HG03159 (cell line): ENCODE results near the gene PCDHB9.
"Not testable (repeated sequence)": the region's sequence is repeated elsewhere in the genome, so short reads cannot be mapped to it uniquely, and the experiment has no call there.

Experiments
- ATAC-seq: cut with Tn5 transposase; IDR thresholded peaks from one replicate; pipeline ENCODE4 v1.9.1; 2021; ENCODE audit warnings: mild to moderate bottlenecking, moderate library complexity; ENCODE audit not compliant: unreplicated experiment

PCDHB9 gene

GRCh38 chr5:141184117-141184855 lies 2.7 kb upstream of the PCDHB9 start:
- not testable (repeated sequence) for ATAC-seq

- ATAC-seq = not testable (repeated sequence)
Measured at GRCh38 chr5:141188682-141189081, 1.7 kb downstream of the PCDHB9 start.

- ATAC-seq = not testable (repeated sequence)
Measured at GRCh38 chr5:141189131-141189530, 2.2 kb downstream of the PCDHB9 start.

DNA sequence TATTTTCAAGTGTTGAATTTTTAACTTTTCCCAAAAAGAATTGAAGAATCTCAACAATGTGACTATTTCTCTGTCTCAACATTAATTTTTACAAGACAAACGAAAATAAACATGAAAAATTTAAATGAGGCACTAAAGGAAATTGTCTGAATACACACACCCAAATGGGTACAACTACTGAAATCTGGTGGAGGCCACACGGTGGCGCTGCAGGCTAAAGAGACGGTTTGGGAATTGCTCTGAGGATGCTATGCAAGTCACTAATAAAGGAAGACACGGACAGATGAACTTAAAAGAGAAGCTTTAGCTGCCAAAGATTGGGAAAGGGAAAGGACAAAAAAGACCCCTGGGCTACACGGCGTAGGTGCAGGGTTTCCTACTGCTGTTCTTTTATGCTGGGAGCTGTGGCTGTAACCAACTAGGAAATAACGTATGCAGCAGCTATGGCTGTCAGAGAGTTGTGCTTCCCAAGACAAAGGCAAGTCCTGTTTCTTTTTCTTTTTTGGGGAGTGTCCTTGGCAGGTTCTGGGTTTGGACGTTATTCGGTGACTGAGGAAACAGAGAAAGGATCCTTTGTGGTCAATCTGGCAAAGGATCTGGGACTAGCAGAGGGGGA lies 5.3 kb downstream of the PCDHB9 start, which contains the start of gene PCDHB10:
PCDHB10 (plus strand) TSS at position 244 of the 616 bp plus-strand sequence; CDS start at position 444, 200 bp downstream.
- no peak for ATAC-seq

GRCh38 chr5:141194332-141194731 lies 7.4 kb downstream of the PCDHB9 start:
- not testable (repeated sequence) for ATAC-seq

DNA sequence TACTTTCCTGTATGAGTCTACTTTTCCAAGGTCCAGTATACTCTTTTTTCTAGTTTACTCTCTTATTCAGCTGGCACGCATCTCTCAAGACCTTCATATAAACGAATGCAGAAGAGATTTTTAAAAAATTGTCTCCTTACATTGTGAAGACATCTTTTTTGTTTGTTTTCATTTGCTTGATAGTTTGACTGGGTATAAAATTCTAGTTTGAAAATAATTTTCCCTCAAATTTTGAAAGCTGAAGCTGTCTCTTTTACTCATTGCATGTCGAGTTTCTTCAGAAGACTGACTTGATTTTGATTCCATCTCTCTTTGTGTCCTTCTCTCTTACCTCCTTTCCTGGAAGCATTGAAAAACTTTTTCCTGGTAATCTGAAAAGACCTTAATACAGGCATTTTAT lies 9.4 kb downstream of the PCDHB9 start:
- ATAC-seq = no peak

GRCh38 chr5:141199359-141200235 lies 12.6 kb downstream of the PCDHB9 start, which contains the start of gene PCDHB11:
Gene PCDHB11 (plus strand): TSS chr5:141199627. CDS start chr5:141199775, 148 bp downstream.
- no peak for ATAC-seq

DNA sequence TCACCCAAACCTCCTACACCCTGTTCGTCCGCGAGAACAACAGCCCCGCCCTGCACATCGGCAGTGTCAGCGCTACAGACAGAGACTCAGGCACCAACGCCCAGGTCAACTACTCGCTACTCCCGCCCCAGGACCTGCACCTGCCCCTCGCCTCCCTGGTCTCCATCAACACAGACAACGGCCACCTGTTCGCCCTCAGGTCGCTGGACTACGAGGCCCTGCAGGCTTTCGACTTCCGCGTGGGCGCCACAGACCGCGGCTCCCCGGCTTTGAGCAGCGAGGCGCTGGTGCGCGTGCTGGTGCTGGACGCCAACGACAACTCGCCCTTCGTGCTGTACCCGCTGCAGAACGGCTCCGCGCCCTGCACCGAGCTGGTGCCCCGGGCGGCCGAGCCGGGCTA lies 14.2 kb downstream of the PCDHB9 start:
- ATAC-seq = not testable (repeated sequence)

GRCh38 chr5:141201646-141202045 lies 14.7 kb downstream of the PCDHB9 start:
- ATAC-seq = not testable (repeated sequence)

DNA sequence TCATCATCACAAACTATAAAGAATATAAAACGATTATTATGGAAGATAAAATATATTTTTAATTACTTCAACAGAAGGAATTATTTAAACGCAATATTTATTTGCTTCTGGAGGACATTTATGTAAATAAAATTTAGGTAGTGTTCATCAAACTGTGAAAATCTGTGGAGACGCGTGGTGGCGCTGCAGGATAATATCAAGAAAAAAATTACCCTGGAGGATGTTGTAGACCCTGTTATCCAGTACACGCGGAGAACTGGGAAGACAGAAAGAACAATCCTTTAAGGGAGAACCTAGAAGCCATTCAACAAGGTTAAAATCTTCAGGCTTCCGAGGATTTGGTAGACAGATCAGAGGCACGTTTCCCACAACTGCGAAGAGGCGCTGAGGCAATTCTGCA lies 21.5 kb downstream of the PCDHB9 start, which contains the start of gene PCDHB12:
PCDHB12 (plus strand) TSS at position 242 of the 400 bp plus-strand sequence. CDS start 189 bp downstream, outside the sequence.
- ATAC-seq = no peak

DNA sequence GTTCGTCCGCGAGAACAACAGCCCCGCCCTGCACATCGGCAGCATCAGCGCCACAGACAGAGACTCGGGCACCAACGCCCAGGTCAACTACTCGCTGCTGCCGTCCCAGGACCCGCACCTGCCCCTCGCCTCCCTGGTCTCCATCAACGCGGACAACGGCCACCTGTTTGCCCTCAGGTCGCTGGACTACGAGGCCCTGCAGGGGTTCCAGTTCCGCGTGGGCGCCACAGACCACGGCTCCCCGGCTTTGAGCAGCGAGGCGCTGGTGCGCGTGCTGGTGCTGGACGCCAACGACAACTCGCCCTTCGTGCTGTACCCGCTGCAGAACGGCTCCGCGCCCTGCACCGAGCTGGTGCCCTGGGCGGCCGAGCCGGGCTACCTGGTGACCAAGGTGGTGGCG lies 23.3 kb downstream of the PCDHB9 start:
- ATAC-seq = not testable (repeated sequence)

GRCh38 chr5:141210849-141211248 lies 23.9 kb downstream of the PCDHB9 start:
- ATAC-seq = not testable (repeated sequence)

GRCh38 chr5:141213656-141214339 lies 26.8 kb downstream of the PCDHB9 start, which contains the start of gene PCDHB13:
Gene PCDHB13 (plus strand): TSS chr5:141213919. CDS start chr5:141214124, 205 bp downstream.
- not testable (repeated sequence) for ATAC-seq

GRCh38 chr5:141214583-141214982 lies 27.6 kb downstream of the PCDHB9 start:
- ATAC-seq = not testable (repeated sequence)

GRCh38 chr5:141215504-141215903 lies 28.5 kb downstream of the PCDHB9 start:
- ATAC-seq = not testable (repeated sequence)

- ATAC-seq = not testable (repeated sequence)
Measured at GRCh38 chr5:141216035-141216434, 29.1 kb downstream of the PCDHB9 start.

DNA sequence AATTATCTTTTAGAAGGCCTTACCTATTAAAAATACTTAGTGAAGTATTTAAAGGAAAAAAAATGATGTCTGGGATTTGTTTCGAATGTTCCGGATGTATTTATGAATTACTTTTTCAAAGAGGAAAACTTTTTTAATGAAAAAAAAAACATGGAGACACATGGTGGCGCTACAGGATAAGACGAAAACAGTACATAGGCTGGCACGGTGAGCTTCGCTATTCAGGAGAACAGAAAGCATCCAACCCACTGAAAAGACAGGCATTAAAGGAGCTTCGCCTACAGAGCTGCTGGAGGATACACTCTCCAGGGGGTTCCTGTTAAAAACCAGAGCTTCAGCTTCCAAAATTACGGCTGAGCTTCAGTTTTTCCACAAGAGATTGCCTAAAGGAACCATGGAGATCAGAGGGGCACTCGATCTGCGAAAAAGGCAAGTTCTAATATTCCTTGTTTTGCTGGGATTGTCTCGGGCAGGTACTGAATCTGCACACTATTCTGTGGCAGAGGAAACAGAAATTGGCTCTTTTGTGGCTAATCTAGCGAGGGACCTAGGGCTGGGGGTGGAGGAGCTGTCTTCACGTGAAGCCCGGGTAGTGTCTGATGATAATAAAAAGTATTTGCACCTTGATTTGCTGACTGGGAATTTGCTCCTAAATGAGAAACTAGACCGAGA lies 36.3 kb downstream of the PCDHB9 start, which contains the start of gene PCDHB14:
PCDHB14 (plus strand) TSS at position 232 of the 672 bp plus-strand sequence; CDS start at position 395, 163 bp downstream.
- no peak for ATAC-seq

GRCh38 chr5:141224844-141225243 lies 37.9 kb downstream of the PCDHB9 start:
- not testable (repeated sequence) for ATAC-seq

DNA sequence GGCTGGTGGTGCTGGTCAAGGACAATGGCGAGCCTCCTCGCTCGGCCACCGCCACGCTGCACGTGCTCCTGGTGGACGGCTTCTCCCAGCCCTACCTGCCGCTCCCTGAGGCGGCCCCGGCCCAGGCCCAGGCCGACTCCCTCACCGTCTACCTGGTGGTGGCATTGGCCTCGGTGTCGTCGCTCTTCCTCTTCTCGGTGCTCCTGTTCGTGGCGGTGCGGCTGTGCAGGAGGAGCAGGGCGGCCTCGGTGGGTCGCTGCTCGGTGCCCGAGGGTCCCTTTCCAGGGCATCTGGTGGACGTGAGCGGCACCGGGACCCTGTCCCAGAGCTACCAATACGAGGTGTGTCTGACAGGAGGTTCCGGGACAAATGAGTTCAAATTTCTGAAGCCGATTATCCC lies 38.5 kb downstream of the PCDHB9 start:
- not testable (repeated sequence) for ATAC-seq
